ENCODE data around the gene KRTAP10-4. TPM values are rescaled to one million over a fixed set of nuclear protein-coding genes. Genes with fewer than 3 reads are reported as not detected.

The KRTAP10-4 gene
- total and polyA plus RNA-seq, 10 of the 15 experiments (the other 5 are each of a cell fraction or from before 2014, with no cell fraction given): not detected

DNA sequence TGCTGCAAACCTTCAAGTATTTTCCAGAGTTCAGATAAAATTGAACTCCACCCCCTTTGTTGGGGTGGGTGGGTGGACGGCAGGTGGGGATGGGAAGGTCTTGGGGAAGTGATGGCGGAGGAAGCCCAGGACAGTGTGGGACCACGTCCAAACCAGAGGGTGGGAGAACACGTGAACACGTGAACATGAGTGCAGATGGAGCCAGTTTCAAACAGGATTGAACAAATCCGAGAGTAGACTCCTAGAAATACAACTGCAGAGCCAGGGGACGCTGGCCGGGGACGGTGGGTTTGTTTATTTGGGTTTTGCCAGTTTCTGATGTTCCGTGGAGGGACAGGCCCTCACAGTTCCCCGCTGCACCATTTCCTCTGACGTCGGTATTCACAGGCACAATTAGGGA, 25.1 kb upstream of the KRTAP10-4 start (continued):
- TF ChIP-seq, protein P1, sequence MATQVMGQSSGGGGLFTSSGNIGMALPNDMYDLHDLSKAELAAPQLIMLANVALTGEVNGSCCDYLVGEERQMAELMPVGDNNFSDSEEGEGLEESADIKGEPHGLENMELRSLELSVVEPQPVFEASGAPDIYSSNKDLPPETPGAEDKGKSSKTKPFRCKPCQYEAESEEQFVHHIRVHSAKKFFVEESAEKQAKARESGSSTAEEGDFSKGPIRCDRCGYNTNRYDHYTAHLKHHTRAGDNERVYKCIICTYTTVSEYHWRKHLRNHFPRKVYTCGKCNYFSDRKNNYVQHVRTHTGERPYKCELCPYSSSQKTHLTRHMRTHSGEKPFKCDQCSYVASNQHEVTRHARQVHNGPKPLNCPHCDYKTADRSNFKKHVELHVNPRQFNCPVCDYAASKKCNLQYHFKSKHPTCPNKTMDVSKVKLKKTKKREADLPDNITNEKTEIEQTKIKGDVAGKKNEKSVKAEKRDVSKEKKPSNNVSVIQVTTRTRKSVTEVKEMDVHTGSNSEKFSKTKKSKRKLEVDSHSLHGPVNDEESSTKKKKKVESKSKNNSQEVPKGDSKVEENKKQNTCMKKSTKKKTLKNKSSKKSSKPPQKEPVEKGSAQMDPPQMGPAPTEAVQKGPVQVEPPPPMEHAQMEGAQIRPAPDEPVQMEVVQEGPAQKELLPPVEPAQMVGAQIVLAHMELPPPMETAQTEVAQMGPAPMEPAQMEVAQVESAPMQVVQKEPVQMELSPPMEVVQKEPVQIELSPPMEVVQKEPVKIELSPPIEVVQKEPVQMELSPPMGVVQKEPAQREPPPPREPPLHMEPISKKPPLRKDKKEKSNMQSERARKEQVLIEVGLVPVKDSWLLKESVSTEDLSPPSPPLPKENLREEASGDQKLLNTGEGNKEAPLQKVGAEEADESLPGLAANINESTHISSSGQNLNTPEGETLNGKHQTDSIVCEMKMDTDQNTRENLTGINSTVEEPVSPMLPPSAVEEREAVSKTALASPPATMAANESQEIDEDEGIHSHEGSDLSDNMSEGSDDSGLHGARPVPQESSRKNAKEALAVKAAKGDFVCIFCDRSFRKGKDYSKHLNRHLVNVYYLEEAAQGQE (IDR thresholded peaks at IDR 0.05; ENCODE audit: low read depth, low read length): no peak
- no peak for TF ChIP-seq EZH2 (IDR thresholded peaks at IDR 0.05; ENCODE audit: borderline replicate concordance, control insufficient read depth, low read depth, low read length)
- no peak for TF ChIP-seq NRF1 (conservative IDR thresholded peaks at IDR 0.05; ENCODE audit: low read depth, low read length)

DNA sequence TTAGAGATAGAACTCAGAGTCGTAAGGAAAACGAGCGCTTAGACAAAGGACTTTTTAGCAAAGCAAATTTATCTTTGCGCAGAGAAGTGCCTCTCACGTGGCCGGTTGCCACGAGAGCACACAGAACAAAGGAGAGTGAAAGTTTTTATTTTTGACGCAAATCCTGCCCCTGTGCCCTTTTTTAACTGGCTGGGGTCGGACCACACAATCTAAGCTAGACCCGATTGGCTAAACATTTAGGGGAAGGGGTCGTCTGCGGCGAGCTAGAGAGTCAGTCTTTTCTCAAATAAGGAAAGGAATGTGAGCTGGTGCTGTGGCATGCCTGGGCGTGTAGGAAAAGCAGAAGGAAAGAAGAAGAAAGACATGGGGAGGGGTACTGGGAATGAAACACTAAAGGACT, 24.6 kb upstream of the KRTAP10-4 start:
- Histone ChIP-seq H3K9ac (ENCODE audit: control insufficient read depth, insufficient read depth, low read length) (no peak overlapping the region), H3K4me1 (ENCODE audit: control insufficient read depth, insufficient read depth, low read length) (no peaks in the 10 kb centered on the region), H3K4me3 (no peak overlapping the region), H3K27me3 (replicated peaks in 1 of 2; ENCODE audit: control insufficient read depth in 2 of 2, insufficient read depth in 2 of 2, low read length in 1 of 2) (no peaks in the 10 kb centered on the region), H3K36me3 (ENCODE audit: control insufficient read depth in 2 of 2, insufficient read depth in 2 of 2, low read length in 1 of 2) (no peaks in the 10 kb centered on the region), H3K9me3 (replicated peaks; ENCODE audit: control insufficient read depth, insufficient read depth, low read length) (no peaks in the 10 kb centered on the region; the same call in 2 of the 3 replicates), H4K20me1 (ENCODE audit: control insufficient read depth, insufficient read depth) (no peaks in the 10 kb centered on the region), H3K4me2 (ENCODE audit: control insufficient read depth, insufficient read depth) (no peak overlapping the region), H3K79me2 (ENCODE audit: control insufficient read depth, insufficient read depth, low read length) (no peaks in the 10 kb centered on the region), H2AFZ (ENCODE audit: control insufficient read depth, low read depth, low read length) (no peak overlapping the region), H3K27ac (ENCODE audit: control insufficient read depth, insufficient read depth) (no peak overlapping the region)
- SMC1A ChIA-PET (ENCODE audit: uncharacterized antibody, unreplicated experiment): no interaction called here
- CTCF ChIA-PET: no interaction called here
- RAD21 ChIA-PET (ENCODE audit: unreplicated experiment): interaction anchor here (0.6 kb wide), 1 partner anchor 1529 kb away, joined by 4 read pairs; no protein-coding TSS in a partner anchor
- no peak for FAIRE-seq
- WGBS (ENCODE audit: insufficient coverage, insufficient replicate concordance, low lambda C conversion rate, missing lambda C conversion rate): 45% methylated on average over 14 of the region's 14 CpGs
- BruUV-seq (replicated peaks): no TSS peak
- ATAC-seq: no peak
- POLR2A ChIA-PET: no interaction called here
- no peak for TF ChIP-seq STAT1 (conservative IDR thresholded peaks at IDR 0.05)
- TF ChIP-seq MYB (IDR thresholded peaks at IDR 0.05; ENCODE audit: borderline replicate concordance, low read depth, low read length): no peak
- TF ChIP-seq KLF5 (IDR thresholded peaks at IDR 0.05; ENCODE audit: partially characterized antibody): no peak
- TF ChIP-seq ETV6 (conservative IDR thresholded peaks at IDR 0.05 in 1 of 2, IDR thresholded peaks at IDR 0.05 in 1 of 2; ENCODE audit: borderline replicate concordance in 1 of 2, low read depth in 1 of 2): no peak
- TF ChIP-seq SPI1 (IDR thresholded peaks at IDR 0.05; ENCODE audit: borderline replicate concordance, insufficient read depth, low read depth, low read length): no peak
- TF ChIP-seq CBX5 (IDR thresholded peaks at IDR 0.05; ENCODE audit: low read depth): no peak
- no peak for TF ChIP-seq NBN (IDR thresholded peaks at IDR 0.05)
- no peak for TF ChIP-seq TCF7 (IDR thresholded peaks at IDR 0.05; ENCODE audit: borderline replicate concordance)
- no peak for TF ChIP-seq PAX5 (IDR thresholded peaks at IDR 0.05; ENCODE audit: borderline replicate concordance, low read depth, low read length)
- no peak for TF ChIP-seq GATAD2B (conservative IDR thresholded peaks at IDR 0.05; ENCODE audit: low read depth)
- TF ChIP-seq BRCA1 (IDR thresholded peaks at IDR 0.05; ENCODE audit: low read depth, low read length): no peak
- no peak for TF ChIP-seq HDAC6 (IDR thresholded peaks at IDR 0.05; ENCODE audit: unreplicated experiment)
- TF ChIP-seq SUZ12 (IDR thresholded peaks at IDR 0.05; ENCODE audit: unreplicated experiment): no peak
- no peak for TF ChIP-seq NR2C1 (IDR thresholded peaks at IDR 0.05)
- intact Hi-C loops (cut with micrococcal nuclease; ENCODE audit: unreplicated experiment): no loop called here
- DNase-seq (ENCODE audit: low read depth, low spot score): no peak
- in situ Hi-C loops (cut with MboI): no loop called here

Data from GM12878 (cell line).